Chondrocyte (in vitro differentiated cells): ENCODE measurements around the gene CORO7. TPM values are rescaled to one million over a fixed set of nuclear protein-coding genes. Genes with fewer than 3 reads are reported as not detected.
"Not testable (repeated sequence)": the region's sequence is repeated elsewhere in the genome, so short reads cannot be mapped to it uniquely, and the experiment has no call there.

ENCODE experiments used
- DNase-seq: peaks from one replicate; pipeline ENCODE4 v3.0.0; 2021; ENCODE audit warnings: mixed read lengths, low spot score
- H3K27ac Mint-ChIP-seq: one replicate; pipeline ENCODE4 v1.8.0; 2021; ENCODE audit warnings: mild to moderate bottlenecking, moderate library complexity, mixed read lengths; ENCODE audit not compliant: unreplicated experiment
- H3K27me3 Mint-ChIP-seq: 2 replicates; pipeline ENCODE4 v1.8.0; 2021; ENCODE audit warnings: low read depth, mixed read lengths
- H3K36me3 Mint-ChIP-seq: 2 replicates; pipeline ENCODE4 v1.8.0; 2021; ENCODE audit warnings: low read depth, mixed read lengths
- H3K4me1 Mint-ChIP-seq: 2 replicates; pipeline ENCODE4 v1.8.0; 2021; ENCODE audit warnings: low read depth, mild to moderate bottlenecking, mixed read lengths
- H3K4me3 Mint-ChIP-seq: one replicate; pipeline ENCODE4 v1.8.0; 2021; ENCODE audit warnings: mild to moderate bottlenecking, moderate library complexity, mixed read lengths; ENCODE audit not compliant: unreplicated experiment
- H3K9me3 Mint-ChIP-seq: 2 replicates; pipeline ENCODE4 v1.8.0; 2021; ENCODE audit warnings: low read depth, mixed read lengths
- CTCF ChIP-seq: fragments of 200-600 bp; sonication (generic); IDR thresholded peaks from 2 replicates; pipeline ENCODE4 v1.5.0; 2021; ENCODE audit warnings: antibody characterized with exemption, mild to moderate bottlenecking, moderate library complexity
- total RNA-seq: library from RNA; stranded (reverse); gene quantifications from 3 replicates; pipeline ENCODE4 v1.2.1, GENCODE V29; 2021

CORO7 gene
- total RNA-seq, 1 donor from 2014 or later: 24.6 TPM

- H3K4me3 Mint-ChIP-seq: no peak overlapping the region
- DNase-seq: no peak
- no peak overlapping the region for H3K27ac Mint-ChIP-seq
- peaks cover 11% of the 10 kb centered on the region for H3K4me1 Mint-ChIP-seq
- H3K27me3 Mint-ChIP-seq: no peaks in the 10 kb centered on the region
- no peak for TF ChIP-seq CTCF
- H3K9me3 Mint-ChIP-seq: no peaks in the 10 kb centered on the region
- peaks cover 10% of the 10 kb centered on the region for H3K36me3 Mint-ChIP-seq
Observed at GRCh38 chr16:4337540-4338088, 78.8 kb downstream of the CORO7 start.

GRCh38 chr16:4336701-4337539, 79.5 kb downstream of the CORO7 start:
- H3K36me3 Mint-ChIP-seq: peaks cover 10% of the 10 kb centered on the region
- no peak overlapping the region for H3K4me3 Mint-ChIP-seq
- H3K4me1 Mint-ChIP-seq: peaks cover 11% of the 10 kb centered on the region
- DNase-seq: no peak
- H3K27ac Mint-ChIP-seq: no peak overlapping the region
- TF ChIP-seq CTCF: no peak
- no peaks in the 10 kb centered on the region for H3K9me3 Mint-ChIP-seq
- H3K27me3 Mint-ChIP-seq: no peaks in the 10 kb centered on the region

- Mint-ChIP-seq H3K27me3 (no peaks in the 10 kb centered on the region), H3K27ac (no peak overlapping the region), H3K36me3 (peaks cover 10% of the 10 kb centered on the region), H3K4me1 (peaks cover 10% of the 10 kb centered on the region), H3K9me3 (no peaks in the 10 kb centered on the region), H3K4me3 (no peak overlapping the region)
- TF ChIP-seq CTCF: no peak
- DNase-seq: no peak
Observed at GRCh38 chr16:4334724-4335495, 81.5 kb downstream of the CORO7 start.

GRCh38 chr16:4333714-4334113, 82.7 kb downstream of the CORO7 start:
- H3K4me3 Mint-ChIP-seq, H3K27me3 Mint-ChIP-seq, H3K27ac Mint-ChIP-seq, DNase-seq, H3K36me3 Mint-ChIP-seq, H3K9me3 Mint-ChIP-seq: not testable (repeated sequence)
- H3K4me1 Mint-ChIP-seq: peaks cover 14% of the 10 kb centered on the region

GRCh38 chr16:4333308-4333638, 83.1 kb downstream of the CORO7 start:
- TF ChIP-seq CTCF: no peak
- peaks cover 19% of the 10 kb centered on the region for H3K4me1 Mint-ChIP-seq
- no peak overlapping the region for H3K4me3 Mint-ChIP-seq
- H3K9me3 Mint-ChIP-seq: no peaks in the 10 kb centered on the region
- H3K36me3 Mint-ChIP-seq: peaks cover 10% of the 10 kb centered on the region
- no peak for DNase-seq
- H3K27ac Mint-ChIP-seq: no peak overlapping the region
- no peaks in the 10 kb centered on the region for H3K27me3 Mint-ChIP-seq
